Hepatocyte (in vitro differentiated cells): Measurements from ENCODE around the gene BCAS1.

ENCODE experiments used
- CTCF ChIP-seq: fragments of 200-600 bp; sonication (generic); IDR thresholded peaks from 2 replicates; pipeline ENCODE4 v1.5.1; 2016; ENCODE audit warnings: antibody characterized with exemption, mild to moderate bottlenecking; ENCODE audit not compliant: poor library complexity
- EZH2 ChIP-seq: fragments of 200-600 bp; sonication (generic); IDR thresholded peaks from 2 replicates; pipeline ENCODE4 v1.6.1; 2016; ENCODE audit warnings: antibody characterized with exemption, mild to moderate bottlenecking, borderline replicate concordance
- EZH2phosphoT487 ChIP-seq: fragments of 200-600 bp; sonication (generic); IDR thresholded peaks from one replicate; pipeline ENCODE4 v1.6.1; 2018; ENCODE audit warnings: antibody characterized with exemption, mild to moderate bottlenecking, low read depth, moderate library complexity; ENCODE audit not compliant: unreplicated experiment, severe bottlenecking

- TF ChIP-seq EZH2phosphoT487 (no peak), CTCF (no peak), EZH2 (no peak)
These were observed 65.9 kb downstream of the BCAS1 start for GRCh38 chr20:54004445-54004844.
